GM23338 (cell line): ENCODE results near the gene NKD1. TPM values are rescaled to one million over a fixed set of nuclear protein-coding genes. Genes with fewer than 3 reads are reported as not detected.

Experiments used
- ATAC-seq: fragments of 200-7000 bp; cut with Tn5 transposase; 3 replicates; pipeline ENCODE4 v1.9.1; 2020
- DNase-seq: peaks from one replicate; pipeline ENCODE4 v3.0.0-alpha.2; 2015; ENCODE audit warnings: low spot score
- H2AFZ ChIP-seq: fragments of 200-600 bp; sonication (generic); 2 replicates; pipeline ENCODE4 v1.8.0; 2016; ENCODE audit warnings: antibody characterized with exemption, mild to moderate bottlenecking, moderate library complexity
- H3F3A ChIP-seq: fragments of 200-600 bp; sonication (generic); replicated peaks from 2 replicates; pipeline ENCODE4 v1.8.0; 2017; ENCODE audit warnings: antibody characterized with exemption, mixed run types, low read depth
- H3K27ac ChIP-seq: fragments of 200-600 bp; sonication (generic); 2 replicates; pipeline ENCODE4 v1.6.1; 2016; ENCODE audit warnings: low read depth
- H3K27me3 ChIP-seq: fragments of 200-600 bp; sonication (generic); 2 replicates; pipeline ENCODE4 v1.8.0; 2016; ENCODE audit warnings: mild to moderate bottlenecking, mixed run types, moderate library complexity; ENCODE audit not compliant: insufficient read depth
- H3K36me3 ChIP-seq: fragments of 200-600 bp; sonication (generic); 2 replicates; pipeline ENCODE4 v1.8.0; 2016; ENCODE audit warnings: mild to moderate bottlenecking; ENCODE audit not compliant: insufficient read depth
- H3K4me1 ChIP-seq: fragments of 200-600 bp; sonication (generic); 2 replicates; pipeline ENCODE4 v1.8.0; 2016; ENCODE audit warnings: mild to moderate bottlenecking, moderate library complexity; ENCODE audit not compliant: insufficient read depth
- H3K4me2 ChIP-seq: fragments of 200-600 bp; sonication (generic); 2 replicates; pipeline ENCODE4 v1.7.1; 2017; ENCODE audit warnings: mixed run types
- H3K4me3 ChIP-seq: fragments of 200-600 bp; sonication (generic); 2 replicates; pipeline ENCODE4 v1.6.1; 2016; ENCODE audit warnings: mixed run types
- H3K79me2 ChIP-seq: fragments of 200-600 bp; sonication (generic); replicated peaks from 2 replicates; pipeline ENCODE4 v1.8.0; 2017; ENCODE audit warnings: mild to moderate bottlenecking; ENCODE audit not compliant: insufficient read depth
- H3K9me2 ChIP-seq: fragments of 200-600 bp; sonication (generic); 2 replicates; pipeline ENCODE4 v1.8.0; 2017; ENCODE audit not compliant: insufficient read depth
- H4K20me1 ChIP-seq: fragments of 200-600 bp; sonication (generic); replicated peaks from 2 replicates; pipeline ENCODE4 v1.8.0; 2017; ENCODE audit warnings: mild to moderate bottlenecking; ENCODE audit not compliant: insufficient read depth
- H3K27ac Mint-ChIP-seq: 2 replicates; pipeline ENCODE4 v1.8.0; 2020; ENCODE audit warnings: inconsistent platforms, mild to moderate bottlenecking, moderate library complexity, mixed read lengths
- H3K27me3 Mint-ChIP-seq: 3 replicates; pipeline ENCODE4 v1.8.0; 2022; ENCODE audit warnings: low read depth, mild to moderate bottlenecking, moderate library complexity, mixed read lengths, inconsistent platforms; ENCODE audit not compliant: insufficient read depth, poor library complexity
- H3K36me3 Mint-ChIP-seq: 3 replicates; pipeline ENCODE4 v1.8.0; 2021; ENCODE audit warnings: low read depth, mild to moderate bottlenecking, inconsistent platforms, moderate library complexity, mixed read lengths
- H3K4me1 Mint-ChIP-seq: 3 replicates; pipeline ENCODE4 v1.8.0; 2020; ENCODE audit warnings: mild to moderate bottlenecking, inconsistent platforms, mixed read lengths
- H3K4me3 Mint-ChIP-seq: 3 replicates; pipeline ENCODE4 v1.8.0; 2021; ENCODE audit warnings: moderate library complexity, mild to moderate bottlenecking, inconsistent platforms, mixed read lengths
- H3K9me3 Mint-ChIP-seq: 3 replicates; pipeline ENCODE4 v1.8.0; 2020; ENCODE audit warnings: moderate library complexity, mild to moderate bottlenecking, inconsistent platforms, mixed read lengths
- CREB1 ChIP-seq: fragments of 250-450 bp; sonication (Bioruptor Pico); IDR thresholded peaks from 2 replicates; pipeline ENCODE4 v1.5.0; 2020; ENCODE audit warnings: low read depth, mild to moderate bottlenecking, moderate library complexity
- CTCF ChIP-seq, 2 experiments: fragments of 200-600 bp in 1 of 2; sonication (generic) in 1 of 2; conservative IDR thresholded peaks; 2 replicates each; pipeline versions ENCODE4 v1.5.1 to v1.6.1; 2016 to 2017; ENCODE audit warnings: antibody characterized with exemption in 2 of 2, low read depth in 2 of 2, mild to moderate bottlenecking in 2 of 2, moderate library complexity in 1 of 2
- ETS1 ChIP-seq: IDR thresholded peaks from 2 replicates; pipeline ENCODE4 v1.6.1; 2016; ENCODE audit warnings: antibody characterized with exemption
- EZH2 ChIP-seq: fragments of 200-600 bp; sonication (generic); IDR thresholded peaks from one replicate; pipeline ENCODE4 v1.8.0; 2017; ENCODE audit warnings: antibody characterized with exemption, mild to moderate bottlenecking, low read depth; ENCODE audit not compliant: unreplicated experiment
- JUNB ChIP-seq: IDR thresholded peaks from one replicate; pipeline ENCODE4 v1.6.1; 2016; ENCODE audit warnings: antibody characterized with exemption; ENCODE audit not compliant: unreplicated experiment
- REST ChIP-seq: IDR thresholded peaks from one replicate; pipeline ENCODE4 v1.6.1; 2018; ENCODE audit warnings: antibody characterized with exemption; ENCODE audit not compliant: unreplicated experiment
- STAT1 ChIP-seq: IDR thresholded peaks from one replicate; pipeline ENCODE4 v1.6.1; 2016; ENCODE audit warnings: antibody characterized with exemption; ENCODE audit not compliant: unreplicated experiment
- ZNF462 ChIP-seq: fragments of 250-450 bp; sonication (Bioruptor Pico); IDR thresholded peaks from 2 replicates; pipeline ENCODE4 v1.5.0; 2020; ENCODE audit warnings: mild to moderate bottlenecking, moderate library complexity
- polyA plus RNA-seq: library from polyadenylated mRNA; unstranded; fragments of >200 nt; fragmentation: Nextera tagmentation; extraction: Ambion mirVana; gene quantifications from 2 replicates; pipeline ENCODE4 v1.2.1, GENCODE V29; 2016
- total RNA-seq: library from RNA; depleted of rRNA; stranded (reverse); fragments of >200 nt; shearing (Covaris generic); gene quantifications from 2 replicates; pipeline ENCODE4 v1.2.3, GENCODE V29; 2014

Gene NKD1
- total and polyA plus RNA-seq, 2 experiments from 2014 or later, result 2.1 to 2.3 TPM

GRCh38 chr16:50572700-50573099, 24.5 kb downstream of the NKD1 start (continued):
- no peak for TF ChIP-seq REST
- TF ChIP-seq CTCF (conservative IDR thresholded peaks at IDR 0.05; ENCODE audit: low read depth in 2 of 2), result no peak
- TF ChIP-seq JUNB, result no peak

- H3K9me3 Mint-ChIP-seq, result no peaks in the 10 kb centered on the region; the same call in 2 of the 3 replicates
- Histone ChIP-seq H3K9me2 (0 out of 2 replicates have a peak, but pooled peaks cover 3% of the 10 kb centered on the region), H3F3A (no peaks in the 10 kb centered on the region), H3K27me3 (no peaks in the 10 kb centered on the region), H3K4me1 (no peaks in the 10 kb centered on the region), H3K27ac (no peak overlapping the region), H4K20me1 (no peaks in the 10 kb centered on the region), H2AFZ (no peak overlapping the region), H3K4me3 (no peak overlapping the region), H3K36me3 (no peaks in the 10 kb centered on the region), H3K79me2 (no peaks in the 10 kb centered on the region), H3K4me2 (no peak overlapping the region)
- ATAC-seq (no peak), DNase-seq (no peak)
- no peak overlapping the region for H3K4me3 Mint-ChIP-seq
- peaks cover 10% of the 10 kb centered on the region for H3K27me3 Mint-ChIP-seq
- H3K4me1 Mint-ChIP-seq, result peaks cover 14% of the 10 kb centered on the region; the same call in 2 of the 3 replicates
- no peak overlapping the region for H3K27ac Mint-ChIP-seq
- no peaks in the 10 kb centered on the region for H3K36me3 Mint-ChIP-seq
- no peak for TF ChIP-seq ETS1
- TF ChIP-seq REST, result no peak
- no peak for TF ChIP-seq ZNF462
- no peak for TF ChIP-seq STAT1
- no peak for TF ChIP-seq JUNB
- TF ChIP-seq EZH2, result no peak
- no peak for TF ChIP-seq CREB1
These were observed 25.1 kb downstream of the NKD1 start for GRCh38 chr16:50573279-50573678.
